HK-2 (cell line): ENCODE results near the gene FUT9.

Experiments used
- DNase-seq: peaks from one replicate; pipeline ENCODE4 v3.0.0-alpha.2; 2018; ENCODE audit not compliant: unreplicated experiment

The FUT9 gene

GRCh38 chr6:96073555-96073954, 57.8 kb downstream of the FUT9 start:
- DNase-seq = no peak

- no peak for DNase-seq
Measured at GRCh38 chr6:96074006-96074405, 58.2 kb downstream of the FUT9 start.

- no peak for DNase-seq
Measured at GRCh38 chr6:96075826-96076225, 60.1 kb downstream of the FUT9 start.

GRCh38 chr6:96086745-96087144, 71.0 kb downstream of the FUT9 start:
- DNase-seq = no peak

GRCh38 chr6:96089173-96089572, 73.4 kb downstream of the FUT9 start:
- DNase-seq = peak; percentile 3

GRCh38 chr6:96094077-96094476, 78.3 kb downstream of the FUT9 start:
- no peak for DNase-seq

GRCh38 chr6:96099069-96099468, 83.3 kb downstream of the FUT9 start:
- no peak for DNase-seq

GRCh38 chr6:96101564-96101963, 85.8 kb downstream of the FUT9 start:
- DNase-seq = no peak

GRCh38 chr6:96104910-96105309, 89.1 kb downstream of the FUT9 start:
- DNase-seq = no peak

GRCh38 chr6:96110878-96111277, 95.1 kb downstream of the FUT9 start:
- DNase-seq = no peak

GRCh38 chr6:96116674-96117073, 100.9 kb downstream of the FUT9 start:
- DNase-seq = no peak

GRCh38 chr6:96124778-96125177, 109.0 kb downstream of the FUT9 start:
- no peak for DNase-seq

- DNase-seq = no peak
Measured at GRCh38 chr6:96138406-96138805, 122.6 kb downstream of the FUT9 start.

- DNase-seq = no peak
Measured at GRCh38 chr6:96142142-96142541, 126.4 kb downstream of the FUT9 start.

- no peak for DNase-seq
Measured at GRCh38 chr6:96150431-96150830, 134.7 kb downstream of the FUT9 start.

GRCh38 chr6:96151707-96152106, 135.9 kb downstream of the FUT9 start:
- DNase-seq = no peak

GRCh38 chr6:96152114-96152708, 136.4 kb downstream of the FUT9 start:
- DNase-seq = no peak

GRCh38 chr6:96153775-96154174, 138.0 kb downstream of the FUT9 start:
- DNase-seq = no peak

- no peak for DNase-seq
Measured at GRCh38 chr6:96156425-96156824, 140.7 kb downstream of the FUT9 start.

GRCh38 chr6:96157018-96157565, 141.3 kb downstream of the FUT9 start:
- no peak for DNase-seq

- peak; percentile 8 for DNase-seq
Measured at GRCh38 chr6:96162711-96163120, 146.9 kb downstream of the FUT9 start.

- DNase-seq = no peak
Measured at GRCh38 chr6:96164802-96165201, 149.0 kb downstream of the FUT9 start.

- no peak for DNase-seq
Measured at GRCh38 chr6:96171112-96171511, 155.3 kb downstream of the FUT9 start.

- DNase-seq = no peak
Measured at GRCh38 chr6:96184798-96185197, 169.0 kb downstream of the FUT9 start.
